WTC11 (cell line): Measurements from ENCODE around the gene LTA. TPM values are rescaled to one million over a fixed set of nuclear protein-coding genes. Genes with fewer than 3 reads are reported as not detected.

Experiments used
- CBFB ChIP-seq: sonication (generic); formaldehyde crosslinking; IDR thresholded peaks from 2 replicates; pipeline ENCODE4 v1.8.1; 2022; ENCODE audit warnings: mild to moderate bottlenecking, low read depth, missing genetic modification reagents
- FOXP1 ChIP-seq: sonication (generic); formaldehyde crosslinking; IDR thresholded peaks from 2 replicates; pipeline ENCODE4 v1.8.0; 2022; ENCODE audit warnings: missing genetic modification reagents, mild to moderate bottlenecking, moderate library complexity, borderline replicate concordance
- GTF2I ChIP-seq: fragments of 250-450 bp; sonication (Bioruptor Pico); conservative IDR thresholded peaks from 2 replicates; pipeline ENCODE4 v1.4.0; 2021; ENCODE audit warnings: mild to moderate bottlenecking
- MYBL2 ChIP-seq: sonication (generic); formaldehyde crosslinking; IDR thresholded peaks from 2 replicates; pipeline ENCODE4 v1.8.1; 2023; ENCODE audit warnings: mild to moderate bottlenecking, moderate library complexity, missing genetic modification reagents
- PRRX2 ChIP-seq: fragments of 250-450 bp; sonication (Bioruptor Pico); IDR thresholded peaks from 2 replicates; pipeline ENCODE4 v1.8.0; 2021; ENCODE audit warnings: mild to moderate bottlenecking
- SMAD4 ChIP-seq: sonication (generic); formaldehyde crosslinking; IDR thresholded peaks from 2 replicates; pipeline ENCODE4 v1.8.0; 2022; ENCODE audit warnings: mild to moderate bottlenecking, missing genetic modification reagents
- TCF7 ChIP-seq: sonication (generic); formaldehyde crosslinking; IDR thresholded peaks from 2 replicates; pipeline ENCODE4 v1.8.0; 2022; ENCODE audit warnings: mild to moderate bottlenecking, low read depth, missing genetic modification reagents, moderate library complexity
- ZNF232 ChIP-seq: sonication (generic); formaldehyde crosslinking; IDR thresholded peaks from 2 replicates; pipeline ENCODE4 v1.8.0; 2022; ENCODE audit warnings: mild to moderate bottlenecking, missing genetic modification reagents
- ZNF416 ChIP-seq: fragments of 250-450 bp; sonication (Bioruptor Pico); IDR thresholded peaks from 2 replicates; pipeline ENCODE4 v1.9.0; 2021; ENCODE audit warnings: mild to moderate bottlenecking, inconsistent platforms
- ZNF671 ChIP-seq: fragments of 250-450 bp; sonication (Bioruptor Pico); IDR thresholded peaks from 2 replicates; pipeline ENCODE4 v1.8.0; 2021; ENCODE audit warnings: mild to moderate bottlenecking
- total RNA-seq: library from RNA; stranded (reverse); gene quantifications from 3 replicates; pipeline ENCODE4 v1.2.3, GENCODE V29; 2021
- TF ChIP-seq, protein P1 (sequence below): sonication (generic); formaldehyde crosslinking; conservative IDR thresholded peaks from 2 replicates; pipeline ENCODE4 v1.8.1; 2023; ENCODE audit warnings: mild to moderate bottlenecking, low read depth, missing genetic modification reagents, moderate library complexity
- TF ChIP-seq, protein P2 (sequence below): sonication (generic); formaldehyde crosslinking; IDR thresholded peaks from 2 replicates; pipeline ENCODE4 v1.8.0; 2023; ENCODE audit warnings: missing genetic modification reagents
- TF ChIP-seq, protein P3 (sequence below): sonication (generic); formaldehyde crosslinking; IDR thresholded peaks from 2 replicates; pipeline ENCODE4 v1.8.0; 2023; ENCODE audit warnings: mild to moderate bottlenecking, missing genetic modification reagents
- TF ChIP-seq, protein P4 (sequence below): sonication (generic); formaldehyde crosslinking; IDR thresholded peaks from 2 replicates; pipeline ENCODE4 v1.8.0; 2022; ENCODE audit warnings: mild to moderate bottlenecking, missing genetic modification reagents
- TF ChIP-seq, protein P5 (sequence below): sonication (generic); formaldehyde crosslinking; IDR thresholded peaks from 2 replicates; pipeline ENCODE4 v1.8.1; 2022; ENCODE audit warnings: mild to moderate bottlenecking, moderate library complexity, missing genetic modification reagents
- TF ChIP-seq, protein P6 (sequence below): fragments of 250-450 bp; sonication (Bioruptor Pico); IDR thresholded peaks from 2 replicates; pipeline ENCODE4 v1.9.0; 2021; ENCODE audit warnings: mild to moderate bottlenecking
- TF ChIP-seq, protein P7 (sequence below): fragments of 250-450 bp; sonication (Bioruptor Pico); IDR thresholded peaks from 2 replicates; pipeline ENCODE4 v1.9.0; 2021; ENCODE audit warnings: moderate library complexity, mild to moderate bottlenecking, inconsistent platforms, borderline replicate concordance
- TF ChIP-seq, protein P8 (sequence below): sonication (generic); formaldehyde crosslinking; IDR thresholded peaks from 2 replicates; pipeline ENCODE4 v1.8.1; 2022; ENCODE audit warnings: missing genetic modification reagents, borderline replicate concordance
- TF ChIP-seq, protein P9 (sequence below): sonication (generic); formaldehyde crosslinking; IDR thresholded peaks from 2 replicates; pipeline ENCODE4 v1.8.0; 2022; ENCODE audit warnings: mild to moderate bottlenecking, missing genetic modification reagents

The LTA gene
- total RNA-seq, 1 experiment from 2014 or later, result 0.46 TPM

DNA sequence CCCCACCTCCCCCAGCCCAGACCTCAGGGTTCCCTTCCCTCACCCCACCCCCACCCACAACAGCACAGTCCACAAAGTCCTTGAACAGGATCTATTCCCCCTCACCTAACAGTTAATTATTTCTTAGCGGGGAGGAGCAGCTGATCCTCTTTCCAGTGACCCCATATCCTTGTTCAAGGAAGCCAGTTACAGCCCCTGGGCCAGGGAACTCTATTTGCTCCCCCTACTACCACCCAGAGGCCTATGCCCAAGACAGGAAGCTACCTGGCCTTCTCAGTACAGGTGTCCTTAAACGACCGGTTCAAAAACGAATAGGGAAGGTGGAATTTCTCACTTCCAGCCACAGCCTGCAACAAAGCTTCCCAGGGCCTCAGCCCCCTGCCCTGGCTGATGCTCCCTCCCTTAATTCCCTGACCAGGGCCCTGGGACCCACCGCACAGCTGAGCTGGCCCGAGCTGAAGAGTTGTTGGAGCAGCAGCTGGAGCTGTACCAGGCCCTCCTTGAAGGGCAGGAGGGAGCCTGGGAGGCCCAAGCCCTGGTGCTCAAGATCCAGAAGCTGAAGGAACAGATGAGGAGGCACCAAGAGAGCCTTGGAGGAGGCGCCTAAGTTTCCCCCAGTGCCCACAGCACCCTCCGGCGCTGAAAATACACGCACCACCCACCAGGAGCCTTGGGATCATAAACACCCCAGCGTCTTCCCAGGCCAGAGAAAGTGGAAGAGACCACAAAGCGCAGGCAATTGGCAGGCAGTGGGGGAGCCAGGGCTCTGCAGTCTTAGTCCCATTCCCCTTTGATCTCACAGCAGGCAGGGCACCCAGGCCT, 42.5 kb upstream of the LTA start (continued):
- TF ChIP-seq, protein P1, sequence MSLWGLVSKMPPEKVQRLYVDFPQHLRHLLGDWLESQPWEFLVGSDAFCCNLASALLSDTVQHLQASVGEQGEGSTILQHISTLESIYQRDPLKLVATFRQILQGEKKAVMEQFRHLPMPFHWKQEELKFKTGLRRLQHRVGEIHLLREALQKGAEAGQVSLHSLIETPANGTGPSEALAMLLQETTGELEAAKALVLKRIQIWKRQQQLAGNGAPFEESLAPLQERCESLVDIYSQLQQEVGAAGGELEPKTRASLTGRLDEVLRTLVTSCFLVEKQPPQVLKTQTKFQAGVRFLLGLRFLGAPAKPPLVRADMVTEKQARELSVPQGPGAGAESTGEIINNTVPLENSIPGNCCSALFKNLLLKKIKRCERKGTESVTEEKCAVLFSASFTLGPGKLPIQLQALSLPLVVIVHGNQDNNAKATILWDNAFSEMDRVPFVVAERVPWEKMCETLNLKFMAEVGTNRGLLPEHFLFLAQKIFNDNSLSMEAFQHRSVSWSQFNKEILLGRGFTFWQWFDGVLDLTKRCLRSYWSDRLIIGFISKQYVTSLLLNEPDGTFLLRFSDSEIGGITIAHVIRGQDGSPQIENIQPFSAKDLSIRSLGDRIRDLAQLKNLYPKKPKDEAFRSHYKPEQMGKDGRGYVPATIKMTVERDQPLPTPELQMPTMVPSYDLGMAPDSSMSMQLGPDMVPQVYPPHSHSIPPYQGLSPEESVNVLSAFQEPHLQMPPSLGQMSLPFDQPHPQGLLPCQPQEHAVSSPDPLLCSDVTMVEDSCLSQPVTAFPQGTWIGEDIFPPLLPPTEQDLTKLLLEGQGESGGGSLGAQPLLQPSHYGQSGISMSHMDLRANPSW (CRISPR knock-in tag), result no peak
- TF ChIP-seq, protein P2, sequence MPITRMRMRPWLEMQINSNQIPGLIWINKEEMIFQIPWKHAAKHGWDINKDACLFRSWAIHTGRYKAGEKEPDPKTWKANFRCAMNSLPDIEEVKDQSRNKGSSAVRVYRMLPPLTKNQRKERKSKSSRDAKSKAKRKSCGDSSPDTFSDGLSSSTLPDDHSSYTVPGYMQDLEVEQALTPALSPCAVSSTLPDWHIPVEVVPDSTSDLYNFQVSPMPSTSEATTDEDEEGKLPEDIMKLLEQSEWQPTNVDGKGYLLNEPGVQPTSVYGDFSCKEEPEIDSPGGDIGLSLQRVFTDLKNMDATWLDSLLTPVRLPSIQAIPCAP (CRISPR knock-in tag), result no peak
- TF ChIP-seq GTF2I (CRISPR knock-in tag) (no peak), PRRX2 (CRISPR knock-in tag) (peak; percentile 53), SMAD4 (CRISPR knock-in tag) (no peak), MYBL2 (no peak), ZNF232 (CRISPR knock-in tag) (no peak), ZNF671 (CRISPR knock-in tag) (peak; percentile 41), TCF7 (CRISPR knock-in tag) (no peak), CBFB (CRISPR knock-in tag) (no peak), ZNF416 (CRISPR knock-in tag) (no peak), FOXP1 (CRISPR knock-in tag) (no peak)
- TF ChIP-seq, protein P3, sequence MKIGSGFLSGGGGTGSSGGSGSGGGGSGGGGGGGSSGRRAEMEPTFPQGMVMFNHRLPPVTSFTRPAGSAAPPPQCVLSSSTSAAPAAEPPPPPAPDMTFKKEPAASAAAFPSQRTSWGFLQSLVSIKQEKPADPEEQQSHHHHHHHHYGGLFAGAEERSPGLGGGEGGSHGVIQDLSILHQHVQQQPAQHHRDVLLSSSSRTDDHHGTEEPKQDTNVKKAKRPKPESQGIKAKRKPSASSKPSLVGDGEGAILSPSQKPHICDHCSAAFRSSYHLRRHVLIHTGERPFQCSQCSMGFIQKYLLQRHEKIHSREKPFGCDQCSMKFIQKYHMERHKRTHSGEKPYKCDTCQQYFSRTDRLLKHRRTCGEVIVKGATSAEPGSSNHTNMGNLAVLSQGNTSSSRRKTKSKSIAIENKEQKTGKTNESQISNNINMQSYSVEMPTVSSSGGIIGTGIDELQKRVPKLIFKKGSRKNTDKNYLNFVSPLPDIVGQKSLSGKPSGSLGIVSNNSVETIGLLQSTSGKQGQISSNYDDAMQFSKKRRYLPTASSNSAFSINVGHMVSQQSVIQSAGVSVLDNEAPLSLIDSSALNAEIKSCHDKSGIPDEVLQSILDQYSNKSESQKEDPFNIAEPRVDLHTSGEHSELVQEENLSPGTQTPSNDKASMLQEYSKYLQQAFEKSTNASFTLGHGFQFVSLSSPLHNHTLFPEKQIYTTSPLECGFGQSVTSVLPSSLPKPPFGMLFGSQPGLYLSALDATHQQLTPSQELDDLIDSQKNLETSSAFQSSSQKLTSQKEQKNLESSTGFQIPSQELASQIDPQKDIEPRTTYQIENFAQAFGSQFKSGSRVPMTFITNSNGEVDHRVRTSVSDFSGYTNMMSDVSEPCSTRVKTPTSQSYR (CRISPR knock-in tag), result no peak
- TF ChIP-seq, protein P4, sequence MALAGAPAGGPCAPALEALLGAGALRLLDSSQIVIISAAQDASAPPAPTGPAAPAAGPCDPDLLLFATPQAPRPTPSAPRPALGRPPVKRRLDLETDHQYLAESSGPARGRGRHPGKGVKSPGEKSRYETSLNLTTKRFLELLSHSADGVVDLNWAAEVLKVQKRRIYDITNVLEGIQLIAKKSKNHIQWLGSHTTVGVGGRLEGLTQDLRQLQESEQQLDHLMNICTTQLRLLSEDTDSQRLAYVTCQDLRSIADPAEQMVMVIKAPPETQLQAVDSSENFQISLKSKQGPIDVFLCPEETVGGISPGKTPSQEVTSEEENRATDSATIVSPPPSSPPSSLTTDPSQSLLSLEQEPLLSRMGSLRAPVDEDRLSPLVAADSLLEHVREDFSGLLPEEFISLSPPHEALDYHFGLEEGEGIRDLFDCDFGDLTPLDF (CRISPR knock-in tag), result no peak
- TF ChIP-seq, protein P5, sequence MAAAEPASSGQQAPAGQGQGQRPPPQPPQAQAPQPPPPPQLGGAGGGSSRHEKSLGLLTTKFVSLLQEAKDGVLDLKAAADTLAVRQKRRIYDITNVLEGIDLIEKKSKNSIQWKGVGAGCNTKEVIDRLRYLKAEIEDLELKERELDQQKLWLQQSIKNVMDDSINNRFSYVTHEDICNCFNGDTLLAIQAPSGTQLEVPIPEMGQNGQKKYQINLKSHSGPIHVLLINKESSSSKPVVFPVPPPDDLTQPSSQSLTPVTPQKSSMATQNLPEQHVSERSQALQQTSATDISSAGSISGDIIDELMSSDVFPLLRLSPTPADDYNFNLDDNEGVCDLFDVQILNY (CRISPR knock-in tag), result no peak
- TF ChIP-seq, protein P6, sequence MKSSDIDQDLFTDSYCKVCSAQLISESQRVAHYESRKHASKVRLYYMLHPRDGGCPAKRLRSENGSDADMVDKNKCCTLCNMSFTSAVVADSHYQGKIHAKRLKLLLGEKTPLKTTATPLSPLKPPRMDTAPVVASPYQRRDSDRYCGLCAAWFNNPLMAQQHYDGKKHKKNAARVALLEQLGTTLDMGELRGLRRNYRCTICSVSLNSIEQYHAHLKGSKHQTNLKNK (CRISPR knock-in tag), result no peak
- TF ChIP-seq, protein P7, sequence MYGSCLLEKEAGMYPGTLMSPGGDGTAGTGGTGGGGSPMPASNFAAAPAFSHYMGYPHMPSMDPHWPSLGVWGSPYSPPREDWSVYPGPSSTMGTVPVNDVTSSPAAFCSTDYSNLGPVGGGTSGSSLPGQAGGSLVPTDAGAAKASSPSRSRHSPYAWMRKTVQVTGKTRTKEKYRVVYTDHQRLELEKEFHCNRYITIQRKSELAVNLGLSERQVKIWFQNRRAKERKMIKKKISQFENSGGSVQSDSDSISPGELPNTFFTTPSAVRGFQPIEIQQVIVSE (CRISPR knock-in tag), result no peak
- TF ChIP-seq, protein P8, sequence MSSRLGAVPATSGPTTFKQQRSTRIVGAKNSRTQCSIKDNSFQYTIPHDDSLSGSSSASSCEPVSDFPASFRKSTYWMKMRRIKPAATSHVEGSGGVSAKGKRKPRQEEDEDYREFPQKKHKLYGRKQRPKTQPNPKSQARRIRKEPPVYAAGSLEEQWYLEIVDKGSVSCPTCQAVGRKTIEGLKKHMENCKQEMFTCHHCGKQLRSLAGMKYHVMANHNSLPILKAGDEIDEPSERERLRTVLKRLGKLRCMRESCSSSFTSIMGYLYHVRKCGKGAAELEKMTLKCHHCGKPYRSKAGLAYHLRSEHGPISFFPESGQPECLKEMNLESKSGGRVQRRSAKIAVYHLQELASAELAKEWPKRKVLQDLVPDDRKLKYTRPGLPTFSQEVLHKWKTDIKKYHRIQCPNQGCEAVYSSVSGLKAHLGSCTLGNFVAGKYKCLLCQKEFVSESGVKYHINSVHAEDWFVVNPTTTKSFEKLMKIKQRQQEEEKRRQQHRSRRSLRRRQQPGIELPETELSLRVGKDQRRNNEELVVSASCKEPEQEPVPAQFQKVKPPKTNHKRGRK, result no peak
- TF ChIP-seq, protein P9, sequence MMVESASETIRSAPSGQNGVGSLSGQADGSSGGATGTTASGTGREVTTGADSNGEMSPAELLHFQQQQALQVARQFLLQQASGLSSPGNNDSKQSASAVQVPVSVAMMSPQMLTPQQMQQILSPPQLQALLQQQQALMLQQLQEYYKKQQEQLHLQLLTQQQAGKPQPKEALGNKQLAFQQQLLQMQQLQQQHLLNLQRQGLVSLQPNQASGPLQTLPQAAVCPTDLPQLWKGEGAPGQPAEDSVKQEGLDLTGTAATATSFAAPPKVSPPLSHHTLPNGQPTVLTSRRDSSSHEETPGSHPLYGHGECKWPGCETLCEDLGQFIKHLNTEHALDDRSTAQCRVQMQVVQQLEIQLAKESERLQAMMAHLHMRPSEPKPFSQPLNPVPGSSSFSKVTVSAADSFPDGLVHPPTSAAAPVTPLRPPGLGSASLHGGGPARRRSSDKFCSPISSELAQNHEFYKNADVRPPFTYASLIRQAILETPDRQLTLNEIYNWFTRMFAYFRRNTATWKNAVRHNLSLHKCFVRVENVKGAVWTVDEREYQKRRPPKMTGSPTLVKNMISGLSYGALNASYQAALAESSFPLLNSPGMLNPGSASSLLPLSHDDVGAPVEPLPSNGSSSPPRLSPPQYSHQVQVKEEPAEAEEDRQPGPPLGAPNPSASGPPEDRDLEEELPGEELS (CRISPR knock-in tag), result no peak
